Nucleus accumbens (tissue), 56 donors: Measurements from ENCODE around the gene HOXA6.

Experiments used
- DNase-seq, 56 donors: peaks; one replicate each; lab custom pipeline; 2025; lab: John Stamatoyannopoulos, UW

Gene HOXA6

DNA sequence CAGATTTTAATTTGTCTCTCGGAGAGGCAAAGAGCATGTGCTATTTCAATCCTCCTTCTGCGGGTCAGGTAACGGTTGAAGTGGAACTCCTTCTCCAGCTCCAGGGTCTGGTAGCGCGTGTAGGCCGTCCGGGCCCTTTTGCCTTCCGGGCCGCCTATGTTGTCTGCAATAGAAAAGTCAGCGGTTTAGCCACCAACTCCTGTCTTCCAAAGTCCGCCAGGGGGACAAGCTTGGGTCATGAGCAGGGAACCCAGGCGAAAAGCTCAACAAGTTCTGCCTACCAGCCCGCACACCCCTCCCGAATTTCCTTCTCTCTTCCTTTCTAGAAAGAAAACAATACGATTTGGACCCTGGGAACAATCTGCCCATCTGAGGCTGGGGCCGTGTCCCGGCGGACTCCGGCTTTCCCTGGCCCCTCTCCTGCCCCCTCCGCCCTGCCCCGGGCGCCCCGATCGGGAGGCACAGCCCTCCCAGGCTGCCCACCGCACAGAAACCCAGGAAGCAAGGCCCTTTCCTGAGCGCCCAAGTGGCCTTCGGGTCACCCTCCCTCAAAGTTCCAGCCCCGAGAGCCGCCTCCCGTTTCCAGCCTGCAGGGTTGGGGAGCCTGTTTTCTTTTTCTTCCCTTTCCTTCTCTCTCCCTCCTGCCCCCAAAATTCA lies 5.5 kb downstream of the HOXA6 start:
- DNase-seq, result no peak

DNA sequence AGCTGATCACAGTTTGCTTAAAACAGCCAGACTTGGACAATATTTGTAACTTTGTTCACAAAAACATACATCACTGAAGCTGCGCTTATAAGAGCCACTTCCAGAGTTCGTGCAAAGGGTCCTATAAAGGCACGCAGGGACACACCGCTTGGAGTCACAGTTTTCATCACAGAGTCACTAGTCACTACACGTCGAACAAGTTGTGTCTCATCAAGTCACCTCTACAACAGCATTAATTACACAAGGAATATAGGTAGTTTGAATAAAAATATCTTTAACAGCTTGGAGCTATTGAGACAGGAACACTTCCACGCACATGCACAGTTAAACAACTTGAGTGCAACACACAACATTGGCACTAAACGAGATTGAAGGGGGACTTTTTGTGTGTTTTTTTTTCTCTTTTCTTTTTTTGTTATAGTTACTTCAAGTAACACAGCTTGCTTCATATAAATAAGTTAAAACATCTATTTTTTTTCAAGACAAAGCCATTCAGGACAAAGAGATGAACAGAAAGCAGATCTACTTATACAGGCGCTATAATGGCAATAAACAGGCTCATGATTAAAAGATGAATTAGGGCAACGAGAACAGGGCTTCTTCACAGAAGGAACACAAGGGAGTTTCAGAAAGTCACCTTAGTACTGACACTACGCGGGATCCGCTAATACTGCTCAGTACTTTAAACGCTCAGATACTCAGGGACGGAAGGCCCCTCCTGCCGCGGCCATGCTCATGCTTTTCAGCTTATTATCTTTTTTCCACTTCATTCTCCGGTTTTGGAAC lies 6.2 kb downstream of the HOXA6 start:
- no peak for DNase-seq

DNA sequence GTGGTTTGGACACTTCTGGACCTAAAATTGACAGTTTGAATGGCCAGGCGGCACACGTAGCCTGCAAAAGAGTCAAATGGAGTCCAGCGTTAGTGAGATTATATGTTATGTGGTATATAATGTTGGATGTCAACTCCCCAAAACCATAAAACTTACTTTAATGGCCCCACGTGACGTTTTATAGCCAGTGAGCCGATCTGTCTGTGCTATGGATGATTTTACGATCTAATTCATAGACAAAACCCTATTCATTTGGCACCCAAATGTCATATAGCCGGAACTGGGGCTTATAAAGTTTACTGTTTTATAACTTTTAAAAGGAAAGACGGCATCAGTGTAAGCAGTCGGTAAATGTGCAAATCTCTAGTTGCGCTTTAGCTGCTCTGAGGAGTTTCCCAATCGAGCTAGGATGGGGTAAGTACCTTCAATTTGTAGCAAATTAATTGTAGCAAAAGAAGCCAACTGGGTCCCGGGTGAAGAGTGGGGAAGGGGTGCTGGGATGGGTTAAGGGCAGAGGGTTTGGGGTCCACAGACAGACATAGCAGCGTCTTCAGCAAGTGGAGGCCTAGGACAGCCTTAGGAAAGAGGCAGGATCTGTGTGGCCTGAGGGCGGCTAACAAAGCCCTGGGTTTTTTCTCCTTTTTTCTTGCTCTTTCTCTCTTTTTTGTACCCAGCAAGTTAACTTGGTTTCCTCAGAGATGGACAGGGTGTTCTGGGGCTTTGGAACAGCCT lies 7.3 kb downstream of the HOXA6 start:
- no peak for DNase-seq

DNA sequence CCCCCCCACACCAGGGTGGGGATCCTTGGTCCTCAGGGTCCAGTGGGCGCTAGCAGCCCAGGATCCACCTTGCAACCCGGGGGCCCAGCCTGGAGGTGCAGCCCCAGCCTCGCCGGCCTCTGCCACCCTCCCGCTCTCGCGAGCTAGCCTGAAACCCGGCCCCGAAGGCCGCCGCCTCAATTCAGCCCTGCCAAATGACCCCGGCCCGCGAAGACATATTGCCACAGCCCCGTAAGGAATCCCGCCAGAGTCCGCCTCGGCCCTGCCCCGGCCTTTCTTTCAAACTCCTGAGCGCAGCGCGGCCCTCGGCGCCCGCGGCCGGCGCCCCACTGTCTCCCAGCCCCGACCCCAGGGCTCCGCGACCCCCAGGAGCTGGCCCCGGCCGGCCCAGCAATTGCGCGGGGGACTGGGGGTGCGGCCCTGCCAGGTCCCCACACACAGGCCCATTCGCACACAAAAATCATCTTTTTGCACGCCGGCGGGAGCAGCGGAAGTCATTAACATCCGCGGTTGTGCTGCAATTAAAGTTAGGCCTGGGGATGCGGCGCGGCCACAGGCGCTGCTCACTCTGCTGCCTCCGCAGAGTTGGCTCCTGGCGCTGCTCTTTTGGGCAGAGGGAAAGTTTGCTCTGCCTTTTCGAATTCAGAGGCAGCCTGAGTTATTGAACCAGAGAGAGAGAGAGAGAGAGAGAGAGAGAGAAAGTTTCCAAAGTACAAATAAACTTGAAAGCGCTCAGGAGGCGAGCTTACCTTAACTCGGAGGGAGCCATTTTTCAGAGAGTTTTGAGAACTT lies 8.0 kb downstream of the HOXA6 start:
- DNase-seq, result no peak

DNA sequence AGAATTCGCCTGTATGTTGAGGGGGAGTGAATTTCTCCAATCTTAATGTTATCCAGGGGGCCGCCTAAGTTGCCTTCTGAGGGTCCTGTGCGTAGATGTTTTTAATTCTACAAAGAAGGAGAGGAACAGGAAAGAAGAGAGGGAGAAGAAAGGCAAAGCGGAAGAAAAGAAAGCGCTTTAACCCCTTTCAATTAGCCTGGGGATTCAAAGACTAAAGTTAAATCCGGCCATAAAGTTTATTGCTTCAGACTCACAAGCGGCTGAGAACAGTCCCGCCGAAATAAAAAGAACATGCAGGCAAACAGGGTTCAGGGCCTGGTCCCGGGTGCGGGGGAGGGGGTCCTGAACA lies 8.6 kb downstream of the HOXA6 start:
- DNase-seq, result no peak

DNA sequence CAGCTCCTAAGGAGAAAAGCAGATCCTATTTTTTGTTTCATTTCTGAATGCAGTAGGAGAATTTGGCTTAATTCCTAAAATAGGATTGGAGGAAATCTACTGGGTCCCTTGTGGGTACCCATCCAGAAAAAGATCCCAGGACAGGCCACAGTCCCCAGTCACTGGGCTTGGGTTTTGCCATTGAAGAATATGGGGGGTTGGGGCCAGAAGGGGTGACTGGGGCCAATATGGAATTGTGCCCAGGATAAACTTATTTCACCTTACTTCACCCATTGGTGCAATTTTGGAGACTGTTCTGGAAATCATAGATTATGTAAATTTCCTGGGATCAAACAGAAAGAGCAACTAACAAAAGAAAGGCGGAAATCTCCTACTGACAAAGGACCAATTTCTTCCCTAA lies 9.1 kb downstream of the HOXA6 start:
- DNase-seq, result no peak

DNA sequence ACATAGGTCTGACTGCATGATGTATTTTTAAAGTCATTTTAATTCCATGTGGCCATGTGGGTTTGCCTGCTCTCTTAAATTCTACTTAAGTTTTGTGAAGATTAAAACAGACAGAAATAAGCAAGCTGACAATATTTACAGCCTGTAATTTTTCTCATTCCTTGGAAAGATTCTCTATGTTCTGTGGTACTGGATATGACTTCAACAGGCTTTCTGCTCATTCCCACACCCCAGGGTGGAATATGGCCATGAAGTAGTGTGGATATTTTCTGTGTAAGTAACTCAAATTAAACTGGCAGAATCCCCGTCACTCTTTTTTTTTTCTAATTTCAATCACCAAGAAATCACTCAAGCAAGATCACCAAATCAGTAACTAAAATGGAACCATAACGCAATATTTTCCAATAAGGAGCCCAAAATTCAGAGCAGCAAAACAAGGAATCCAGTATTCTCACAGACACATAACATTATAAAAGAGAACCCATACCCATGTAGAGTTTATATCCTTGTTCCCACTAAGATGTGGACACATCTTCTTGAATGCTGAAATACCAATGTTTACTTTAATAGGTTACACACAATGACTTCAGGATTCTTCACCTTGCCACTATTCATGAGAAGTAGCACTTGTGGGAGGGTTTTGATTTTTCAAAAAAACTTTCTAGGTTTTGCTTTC lies 9.8 kb downstream of the HOXA6 start:
- no peak for DNase-seq

DNA sequence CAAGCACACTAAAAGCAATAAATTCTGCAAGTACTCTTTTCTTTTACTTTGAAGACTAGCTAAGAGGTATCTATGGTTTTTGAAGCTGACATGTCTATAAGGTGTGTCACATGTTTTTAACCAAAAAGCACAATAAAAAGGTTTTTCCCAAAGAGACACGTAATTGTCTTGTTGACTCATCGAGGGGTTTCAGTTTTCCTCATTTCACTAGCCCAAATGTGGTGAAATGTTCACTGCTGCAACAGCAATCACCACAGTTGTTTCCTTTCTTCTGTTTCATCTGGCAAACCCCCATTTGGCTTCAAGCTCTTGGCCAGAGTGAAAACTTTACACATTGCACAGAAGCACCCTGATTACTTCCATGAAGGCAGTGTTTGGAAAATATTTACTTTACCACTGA lies 13.2 kb downstream of the HOXA6 start:
- no peak for DNase-seq

DNA sequence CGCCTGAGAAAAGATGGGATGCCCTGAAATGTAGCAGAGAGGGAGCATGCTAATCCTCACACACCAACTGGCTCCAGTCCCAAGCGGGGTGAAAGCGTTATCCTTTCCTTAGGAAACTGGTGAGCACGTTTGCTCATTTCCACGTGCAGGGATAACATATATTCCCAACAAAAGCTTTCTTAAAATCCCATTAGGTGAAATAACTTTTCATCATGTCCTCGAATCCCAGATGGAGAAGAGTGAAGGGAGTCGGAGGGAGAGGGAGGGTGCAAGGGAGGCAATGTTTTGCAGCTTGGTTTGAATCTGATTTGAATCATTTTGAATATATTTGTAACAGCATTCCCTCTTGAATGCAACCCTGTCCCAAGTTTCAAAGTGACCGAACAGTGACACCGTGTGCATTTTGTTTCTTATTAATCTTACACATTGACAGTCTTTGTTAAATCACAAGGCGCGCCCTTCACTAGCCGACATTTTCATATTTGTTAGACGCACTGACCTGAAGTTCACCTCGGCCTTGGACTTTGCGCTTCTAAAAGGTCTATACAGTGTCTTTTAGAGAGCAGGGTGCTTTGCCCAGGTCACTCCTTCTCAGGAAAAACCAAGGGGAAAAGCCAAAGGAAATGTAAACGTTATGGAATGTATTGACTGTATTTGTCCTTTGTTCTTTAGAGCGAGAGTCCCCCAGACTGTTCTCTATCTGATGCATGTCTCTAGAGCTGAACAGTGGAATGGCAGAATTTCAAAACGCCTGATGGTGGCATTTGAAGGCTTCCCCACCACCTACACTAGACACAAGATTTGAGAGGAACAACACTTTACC lies 14.0 kb downstream of the HOXA6 start:
- DNase-seq, result no peak

DNA sequence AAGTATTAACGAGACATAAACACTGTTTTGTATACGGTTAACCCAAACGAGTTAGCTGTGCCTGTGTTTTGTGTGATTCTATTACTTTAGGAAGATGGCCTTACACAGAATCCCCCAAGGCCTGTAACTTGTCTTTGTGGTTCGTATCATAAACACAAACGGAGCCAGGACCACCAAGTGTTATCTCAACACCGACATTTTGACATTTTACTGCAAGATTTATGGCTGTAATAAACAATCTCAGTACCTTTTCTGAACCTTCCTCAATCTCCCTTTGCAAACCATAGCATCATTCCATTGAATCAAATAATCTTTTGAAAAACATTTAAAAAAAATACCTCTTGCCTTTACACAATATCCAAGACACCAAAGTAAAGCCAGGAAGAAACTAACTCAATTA lies 14.6 kb downstream of the HOXA6 start:
- no peak for DNase-seq

DNA sequence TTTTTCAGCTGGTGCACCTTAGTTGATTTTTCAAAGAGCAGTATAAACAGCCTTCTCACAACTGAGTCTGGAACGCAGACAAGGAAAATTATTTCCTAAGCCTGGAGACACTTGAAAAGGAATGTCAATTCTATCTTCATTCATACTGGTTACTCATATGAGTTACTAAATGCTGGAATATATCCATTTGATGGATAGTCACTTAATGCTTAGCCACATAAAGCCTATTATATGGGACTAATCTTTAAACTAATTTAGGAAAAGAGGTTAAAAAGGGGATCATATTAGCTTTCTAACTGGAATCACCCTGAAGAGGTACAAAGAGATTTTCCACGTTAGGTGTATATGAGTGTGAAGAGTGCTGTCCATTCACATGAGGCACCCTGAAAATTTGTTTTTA lies 15.4 kb downstream of the HOXA6 start:
- no peak for DNase-seq

DNA sequence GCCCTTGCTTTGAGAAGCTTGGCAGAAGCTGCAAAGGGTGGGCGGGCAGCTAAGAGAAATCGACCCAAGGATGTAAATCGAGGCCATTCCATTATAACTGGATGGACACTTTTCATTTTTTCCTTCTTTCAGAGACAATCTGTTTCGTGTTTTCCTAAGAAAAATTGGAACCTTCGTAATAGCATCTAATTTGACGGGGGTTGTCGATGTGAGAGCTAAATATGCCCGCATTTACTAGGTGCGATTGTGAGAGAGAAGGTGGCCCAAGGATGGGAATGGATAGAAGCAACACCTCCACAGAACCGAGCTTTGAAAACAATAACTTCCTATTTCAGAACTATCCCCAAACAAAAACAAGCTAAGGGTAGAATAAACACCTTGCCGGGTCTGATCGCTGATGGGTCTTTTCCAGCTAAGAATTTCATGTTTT lies 16.2 kb downstream of the HOXA6 start:
- DNase-seq, result no peak

DNA sequence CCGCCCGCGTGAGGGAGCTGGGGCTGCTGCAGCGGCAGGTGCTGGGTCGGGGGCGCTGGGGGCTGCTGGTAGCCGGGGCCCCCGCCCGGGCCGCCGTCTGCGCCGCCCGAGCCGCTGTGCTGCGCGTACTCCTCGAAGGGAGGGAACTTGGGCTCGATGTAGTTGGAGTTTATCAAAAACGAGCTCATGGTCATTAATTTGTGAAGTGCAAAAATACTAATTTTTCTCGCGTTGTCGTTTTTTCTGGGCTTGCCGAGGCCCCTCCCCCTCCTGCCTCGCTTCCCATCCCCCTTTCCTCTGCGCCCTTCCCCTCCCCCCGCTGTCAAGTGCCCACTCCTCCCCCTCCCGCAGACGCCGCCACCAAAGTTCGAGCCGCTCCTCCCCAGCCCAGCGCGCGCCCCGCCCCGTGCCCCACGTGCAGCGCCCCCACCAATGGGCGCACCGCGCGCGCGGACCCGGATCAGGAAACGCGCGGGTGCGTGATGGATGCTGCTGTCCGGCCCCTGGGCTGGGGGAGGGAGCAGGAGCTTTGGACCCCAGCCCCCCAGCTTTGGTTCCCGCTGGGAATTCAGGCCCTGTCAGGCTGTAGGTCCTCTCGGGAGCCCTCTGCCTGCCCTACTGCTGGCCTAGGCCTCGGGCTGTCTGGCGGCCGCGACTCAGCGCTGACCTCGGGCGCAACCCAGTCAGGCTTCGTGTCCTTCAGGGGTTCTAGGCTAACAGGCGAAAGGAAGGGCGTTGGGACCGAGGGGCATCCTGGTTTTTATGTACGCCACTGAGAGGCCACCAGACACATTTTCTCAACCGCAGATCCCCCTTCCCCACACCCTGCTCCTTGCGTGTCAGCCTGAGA lies 16.8 kb downstream of the HOXA6 start, which contains the start of gene HOXA4:
Gene HOXA4, minus strand, starts transcription at position 218 of the 850 bp plus-strand sequence. Its CDS starts 24 bp downstream, at position 194.
- peak in 7 of 56 donors; percentile 2 to 32 (median 5) for DNase-seq

DNA sequence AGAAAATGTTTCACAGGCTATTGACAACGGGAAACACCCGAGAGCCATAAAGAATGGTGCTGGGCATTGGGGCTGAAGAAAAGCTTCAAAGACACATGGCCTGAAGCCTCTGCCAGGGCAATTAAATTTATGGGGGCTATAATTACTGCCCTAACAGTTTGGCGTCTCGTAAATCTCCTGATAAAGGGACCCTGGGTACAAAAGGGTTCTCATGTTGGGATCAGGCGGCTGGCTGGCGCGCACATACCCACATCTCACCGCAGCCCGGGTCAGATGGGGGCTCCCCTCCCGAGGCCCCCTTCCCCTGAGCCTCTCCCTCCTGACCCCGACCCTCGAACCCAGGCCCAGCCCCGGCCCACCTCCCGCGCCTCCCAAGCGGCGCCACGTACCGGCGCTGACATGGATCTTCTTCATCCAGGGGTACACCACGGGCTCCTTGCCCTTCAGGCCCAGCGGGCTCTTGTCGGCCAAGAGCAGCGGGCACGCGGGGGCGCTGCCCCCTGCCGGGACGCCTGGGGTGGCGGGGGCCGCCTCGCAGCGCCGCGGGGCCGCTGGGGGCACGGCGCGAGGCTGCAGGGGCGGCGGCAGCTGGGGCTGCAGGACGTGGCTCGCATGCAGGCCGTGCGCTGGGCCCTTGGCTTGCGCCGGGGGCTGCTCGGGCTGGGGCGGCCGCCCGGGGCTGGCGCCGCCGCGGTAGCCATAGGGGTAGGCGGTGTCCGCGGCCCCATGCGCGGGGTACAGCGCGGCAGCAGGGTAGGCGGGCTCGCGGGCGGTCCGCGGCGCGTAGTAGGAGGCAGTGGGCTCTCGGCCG lies 17.6 kb downstream of the HOXA6 start:
- no peak for DNase-seq

DNA sequence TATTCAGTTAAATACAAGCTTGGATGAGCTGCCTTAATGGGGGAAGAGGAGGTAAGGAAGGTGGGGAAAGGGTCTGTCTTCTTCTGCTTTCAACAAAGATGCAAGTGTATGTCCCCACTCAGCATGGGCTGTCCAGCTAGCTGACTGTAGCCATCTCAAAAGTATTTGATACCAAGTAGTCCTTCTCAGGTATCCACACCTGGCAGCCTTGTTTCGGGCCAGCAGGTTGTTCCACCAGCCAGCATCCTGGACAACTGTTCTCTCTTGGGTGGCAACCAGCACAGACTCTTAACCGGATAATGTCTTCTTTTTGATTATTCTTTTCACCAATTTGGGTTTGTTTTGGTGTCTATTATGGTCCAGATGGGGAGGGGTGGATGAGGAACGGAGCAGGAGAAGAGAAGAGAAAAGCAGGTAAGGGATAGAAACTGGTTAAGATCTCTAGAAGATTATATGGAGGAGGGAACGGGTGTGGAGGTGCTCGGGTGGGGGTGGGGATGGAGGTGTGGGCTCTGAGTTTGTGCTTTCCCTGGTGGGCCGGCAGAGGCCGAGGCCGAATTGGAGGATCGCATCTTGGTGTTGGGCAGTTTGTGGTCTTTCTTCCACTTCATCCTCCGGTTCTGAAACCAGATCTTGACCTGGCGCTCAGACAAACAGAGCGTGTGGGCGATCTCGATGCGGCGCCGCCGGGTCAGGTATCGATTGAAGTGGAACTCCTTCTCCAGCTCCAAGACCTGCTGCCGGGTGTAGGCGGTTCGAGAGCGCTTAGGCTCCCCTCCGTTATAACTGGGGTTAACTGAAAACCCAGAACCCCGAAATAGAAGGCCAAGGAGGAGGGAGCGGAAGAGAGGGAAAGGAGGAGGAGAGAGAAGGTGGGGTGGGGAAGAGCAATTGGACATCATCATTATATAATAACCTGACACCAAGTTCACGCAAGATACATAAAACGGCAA lies 18.5 kb downstream of the HOXA6 start:
- no peak for DNase-seq

DNA sequence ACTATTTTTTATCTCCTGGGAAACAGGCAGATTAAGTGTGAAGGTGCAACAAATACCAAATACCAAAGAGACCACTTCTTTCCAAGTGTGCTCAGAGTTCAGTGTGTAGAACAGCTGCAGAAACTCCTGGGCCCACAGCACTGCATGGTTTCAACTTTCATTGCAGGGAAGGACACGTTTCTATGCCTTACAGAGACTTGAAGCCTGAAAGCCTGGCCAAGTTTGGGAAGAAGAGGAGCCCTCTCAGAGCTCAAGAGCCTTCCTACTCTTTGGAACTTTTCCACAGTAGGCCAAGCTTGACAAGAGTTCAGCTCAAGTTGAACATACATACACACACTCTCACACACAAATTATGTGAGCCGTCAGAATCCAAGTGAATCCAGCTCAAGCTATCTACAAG lies 19.5 kb downstream of the HOXA6 start:
- no peak for DNase-seq
